ENCODE data around the gene CHD9NB.
"Not testable (repeated sequence)": the region's sequence is repeated elsewhere in the genome, so short reads cannot be mapped to it uniquely, and the experiment has no call there.

Gene CHD9NB

GRCh38 chr16:53057658-53058057 lies 5.0 kb upstream of the CHD9NB start:
- DNase-seq (ENCODE audit: low read depth in 2 of 2), result no peak

DNA sequence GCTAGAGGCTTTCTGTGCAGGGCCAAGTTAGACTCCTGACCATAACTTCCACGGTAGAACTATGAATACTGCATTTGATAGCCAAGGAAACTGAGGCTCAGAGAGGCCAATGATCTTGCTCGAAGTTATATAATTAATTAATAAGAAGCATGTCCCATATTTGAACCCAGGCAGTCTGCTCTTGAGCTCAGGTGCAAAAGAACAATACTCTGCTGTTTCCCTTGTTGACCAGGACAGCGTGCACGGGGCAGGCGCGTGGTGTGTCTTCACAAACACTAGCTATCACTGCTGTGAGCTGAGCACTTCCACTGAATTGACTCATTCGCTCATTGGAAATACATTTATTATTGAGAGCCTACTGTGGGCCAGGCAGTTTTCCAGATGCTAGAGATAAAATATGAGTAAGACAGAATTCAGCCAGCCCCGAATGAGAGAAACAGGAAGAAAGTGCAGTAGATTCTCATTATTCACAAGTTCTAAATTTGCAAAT lies 3.7 kb upstream of the CHD9NB start:
- no peak for DNase-seq (ENCODE audit: low read depth in 2 of 2)

GRCh38 chr16:53055541-53056391 lies 3.1 kb upstream of the CHD9NB start:
- no peak for DNase-seq (ENCODE audit: low read depth in 2 of 2)

- DNase-seq (ENCODE audit: low read depth in 2 of 2), result peak; percentile 40 to 54
These were observed 2.2 kb upstream of the CHD9NB start, which contains the start of gene CHD9 for GRCh38 chr16:53054670-53055485. TSS of gene CHD9 (plus strand) at chr16:53054991. CDS start at chr16:53156090, 101,099 bp downstream.

- no peak for DNase-seq (ENCODE audit: low read depth in 2 of 2)
These were observed 1.4 kb upstream of the CHD9NB start for GRCh38 chr16:53053967-53054669.

GRCh38 chr16:53051255-53051654 lies 1.4 kb downstream of the CHD9NB start:
- not testable (repeated sequence) for DNase-seq (ENCODE audit: low read depth in 2 of 2)

DNA sequence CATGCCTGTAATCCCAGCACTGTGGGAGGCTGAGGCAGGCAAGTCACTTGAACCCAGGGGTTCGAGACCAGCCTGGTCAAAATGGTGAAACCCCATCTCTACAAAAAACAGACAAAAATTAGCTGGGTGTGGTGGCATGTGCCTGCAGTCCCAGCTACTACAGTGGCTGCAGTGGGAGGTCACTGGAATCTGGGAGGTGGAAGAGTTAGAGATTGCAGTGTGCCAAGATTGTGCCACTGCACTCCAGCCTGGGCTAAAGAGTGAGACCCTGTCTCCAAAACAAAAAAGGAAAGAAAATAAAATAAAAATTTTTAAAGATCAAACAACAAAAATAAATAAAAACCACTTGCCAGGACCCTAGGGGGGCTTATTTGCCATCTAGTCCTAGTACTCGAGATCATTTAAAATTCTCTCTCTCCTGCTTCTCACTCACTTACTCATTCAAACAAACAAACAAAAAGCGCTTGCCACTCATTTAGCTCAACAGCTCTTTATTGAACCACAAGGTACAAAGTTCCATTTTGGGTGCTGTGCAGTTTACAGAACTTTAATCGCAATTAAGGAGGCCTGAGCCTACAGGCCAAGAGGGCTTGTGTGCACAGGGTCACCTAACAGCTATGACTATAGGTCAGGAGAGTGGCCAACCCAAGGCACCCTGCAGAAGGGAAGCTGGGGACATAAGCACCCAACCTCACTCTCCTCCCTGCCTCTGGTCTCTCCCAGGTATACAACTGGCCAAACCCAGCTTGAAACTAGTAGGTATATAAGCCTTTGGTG lies 4.4 kb downstream of the CHD9NB start:
- DNase-seq (ENCODE audit: low read depth in 2 of 2), result no peak

DNA sequence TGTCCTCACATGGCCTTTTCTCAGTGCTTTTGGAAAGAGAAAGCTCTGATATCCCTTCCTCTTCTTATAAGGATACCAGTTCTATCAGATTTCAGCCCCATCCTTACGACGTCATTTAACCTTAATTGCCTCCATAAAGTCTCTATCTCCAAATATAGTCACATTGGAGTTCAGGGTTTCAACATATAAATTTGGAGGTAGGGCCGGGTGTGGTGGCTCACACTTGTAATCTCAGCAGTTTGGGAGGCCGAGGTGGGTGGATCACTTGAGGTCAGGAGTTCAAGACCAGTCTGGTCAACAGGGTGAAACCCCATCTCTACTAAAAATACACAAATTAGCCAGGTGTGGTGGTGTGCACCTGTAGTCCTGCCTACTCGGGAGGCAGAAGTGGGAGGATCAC lies 5.2 kb downstream of the CHD9NB start:
- not testable (repeated sequence) for DNase-seq (ENCODE audit: low read depth in 2 of 2)

DNA sequence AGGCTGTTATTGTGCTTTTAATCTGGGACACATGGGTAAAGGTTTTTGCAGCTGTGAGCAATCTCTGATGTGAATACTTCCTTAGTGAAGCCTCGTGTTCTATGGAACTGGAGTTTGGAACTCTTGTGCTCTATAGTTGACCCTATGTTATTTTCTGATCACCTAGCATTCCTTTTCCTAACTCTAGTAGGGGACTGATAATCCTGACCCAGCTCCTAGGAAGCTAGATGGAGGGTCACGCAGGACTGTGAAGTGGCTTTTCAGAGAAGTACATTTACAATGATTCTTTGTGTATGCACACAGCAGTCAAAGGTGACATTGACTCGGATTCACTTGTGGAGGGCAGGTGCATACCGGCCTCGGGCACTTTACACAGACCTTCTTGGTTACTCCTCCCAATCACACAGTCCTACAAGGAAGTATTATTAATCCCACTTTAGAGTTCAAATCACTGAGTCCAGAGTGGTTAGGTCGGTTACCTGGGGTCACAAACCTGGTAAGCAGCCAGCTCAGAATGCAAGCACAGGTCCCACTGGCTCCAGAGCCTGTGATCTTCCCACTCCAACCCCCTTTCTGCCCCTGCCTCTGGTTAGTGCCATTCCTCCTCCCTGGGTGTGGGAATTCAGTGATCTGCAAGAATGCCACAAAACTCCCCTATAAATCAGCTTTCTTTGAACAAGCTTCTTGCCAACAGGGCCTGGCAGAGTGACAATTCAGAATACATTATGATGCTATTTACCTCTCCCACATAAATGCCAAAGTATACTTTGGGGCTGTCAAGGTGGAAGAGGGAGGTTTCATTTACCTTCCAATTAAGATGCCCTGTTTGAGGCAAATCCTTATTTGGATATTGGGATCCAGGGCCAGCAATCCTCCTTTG lies 7.1 kb downstream of the CHD9NB start:
- no peak for DNase-seq (ENCODE audit: low read depth in 2 of 2)

DNA sequence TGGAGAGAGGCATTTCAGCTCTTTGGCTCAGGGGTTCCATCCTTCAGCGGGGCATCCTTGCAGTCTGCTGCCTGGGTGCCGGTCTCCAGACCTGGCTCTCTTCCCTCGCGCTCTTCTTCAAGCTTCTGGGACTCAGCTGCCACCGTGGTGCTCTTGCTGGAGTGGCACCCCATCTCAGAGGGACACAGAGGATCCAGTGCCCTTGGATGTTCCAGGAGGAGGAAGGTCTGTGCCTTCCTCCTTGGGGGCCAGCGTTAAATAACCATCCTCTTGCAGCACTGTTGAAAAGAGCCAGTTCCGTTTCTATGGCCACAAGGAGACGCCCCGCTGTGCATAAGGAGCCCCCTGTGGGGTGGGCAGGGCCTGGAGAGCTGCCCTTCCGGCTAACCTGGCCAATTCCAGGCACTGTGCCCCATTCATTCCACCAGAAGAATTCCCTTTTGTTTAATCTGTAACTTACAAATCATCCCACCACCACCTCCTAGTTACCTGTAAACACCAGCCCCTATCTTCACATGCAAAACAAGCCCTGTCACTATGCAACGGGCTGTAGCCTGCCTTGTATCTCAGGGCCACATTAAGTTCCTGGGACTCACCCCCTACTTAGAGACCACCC lies 8.6 kb downstream of the CHD9NB start:
- DNase-seq (ENCODE audit: low read depth in 2 of 2), result no peak

GRCh38 chr16:53043428-53043831 lies 9.3 kb downstream of the CHD9NB start:
- DNase-seq (ENCODE audit: low read depth in 2 of 2), result no peak

- DNase-seq (ENCODE audit: low read depth in 2 of 2), result no peak
These were observed 10.4 kb downstream of the CHD9NB start for GRCh38 chr16:53042235-53042701.

GRCh38 chr16:53041320-53042051 lies 11.2 kb downstream of the CHD9NB start:
- DNase-seq (ENCODE audit: low read depth in 2 of 2), result no peak

GRCh38 chr16:53040788-53041187 lies 11.9 kb downstream of the CHD9NB start:
- DNase-seq (ENCODE audit: low read depth in 2 of 2), result no peak

- DNase-seq (ENCODE audit: low read depth in 2 of 2), result not testable (repeated sequence)
These were observed 16.0 kb downstream of the CHD9NB start for GRCh38 chr16:53036711-53037110.

- no peak for DNase-seq (ENCODE audit: low read depth in 2 of 2)
These were observed 16.6 kb downstream of the CHD9NB start for GRCh38 chr16:53036066-53036465.

DNA sequence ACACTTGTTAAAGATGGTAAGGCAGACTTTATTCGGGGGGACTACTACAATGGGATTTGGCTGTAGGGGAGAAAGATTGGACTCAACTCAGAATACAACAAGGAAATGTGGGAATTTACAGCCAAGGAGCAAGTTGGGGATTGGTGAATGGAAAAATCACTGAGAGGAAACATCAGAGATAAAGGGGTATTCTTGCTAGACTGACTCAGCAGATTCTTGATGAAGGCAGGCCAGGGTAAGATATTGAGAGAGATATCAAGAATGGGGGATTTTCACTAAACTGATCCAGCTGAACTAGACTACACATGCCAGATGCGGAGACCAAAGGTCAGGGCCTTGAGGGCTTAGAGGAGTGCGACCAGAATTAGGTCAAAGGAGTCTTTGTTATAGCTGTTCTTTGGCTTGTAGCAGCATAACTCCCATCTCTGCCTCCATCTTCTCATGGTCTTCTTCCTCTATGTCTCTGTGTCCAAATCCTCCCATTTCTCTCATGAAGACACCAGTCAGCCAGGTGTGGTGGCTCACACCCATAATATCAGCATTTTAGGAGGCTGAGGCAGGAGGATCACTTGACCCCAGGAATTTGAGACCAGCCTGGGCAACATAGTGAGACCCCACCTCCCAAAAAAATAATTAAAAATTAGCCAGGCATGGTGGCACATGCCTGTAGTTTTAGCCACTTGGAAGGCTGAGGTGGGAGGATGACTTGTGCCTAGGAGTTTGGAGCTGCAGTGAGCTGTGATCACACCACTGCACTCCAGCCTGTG lies 17.3 kb downstream of the CHD9NB start:
- DNase-seq (ENCODE audit: low read depth in 2 of 2), result no peak

- DNase-seq (ENCODE audit: low read depth in 2 of 2), result no peak
These were observed 18.4 kb downstream of the CHD9NB start for GRCh38 chr16:53034306-53034705.

All from stimulated activated CD8-positive, alpha-beta memory T cell treated with anti-CD3 and anti-CD28 coated beads, Interleukin-15, amount 100 ng/mL, for 4 hours (primary cell).